Activated CD8-positive, alpha-beta T cell treated with anti-CD3 and anti-CD28 coated beads, Interleukin-2, amount 10 ng/mL, durations not matched to agents 7 days and 5 days (primary cell): ENCODE results near the gene SLC6A13. TPM values are rescaled to one million over a fixed set of nuclear protein-coding genes. Genes with fewer than 3 reads are reported as not detected.

Experiments
- ATAC-seq: fragments of 150-1000 bp; cut with Tn5 transposase; one replicate; pipeline ENCODE4 v1.10.0; 2021; ENCODE audit warnings: moderate library complexity
- CTCF ChIA-PET: fragments of 350-600 bp; sonication (Branson Sonifier 250); formaldehyde crosslinking; loops from one replicate; lab custom pipeline; 2021; ENCODE audit warnings: antibody characterized with exemption; lab: Charles Lee
- POLR2A ChIA-PET: fragments of 350-600 bp; sonication (Branson Sonifier 250); formaldehyde crosslinking; loops from one replicate; lab custom pipeline; 2021; ENCODE audit warnings: antibody characterized with exemption; lab: Charles Lee
- DNase-seq: peaks from one replicate; pipeline ENCODE4 v3.0.0-alpha.2; 2020
- H3K27ac Mint-ChIP-seq: one replicate; pipeline ENCODE4 v1.8.0; 2021; ENCODE audit warnings: mild to moderate bottlenecking, mixed read lengths
- H3K27me3 Mint-ChIP-seq: one replicate; pipeline ENCODE4 v1.8.0; 2021; ENCODE audit warnings: low read depth, mixed read lengths
- H3K36me3 Mint-ChIP-seq: one replicate; pipeline ENCODE4 v1.8.0; 2021; ENCODE audit warnings: low read depth, mixed read lengths
- H3K4me1 Mint-ChIP-seq: one replicate; pipeline ENCODE4 v1.8.0; 2021; ENCODE audit warnings: low read depth, mixed read lengths
- H3K4me3 Mint-ChIP-seq: one replicate; pipeline ENCODE4 v1.8.0; 2021; ENCODE audit warnings: mild to moderate bottlenecking, mixed read lengths
- H3K9me3 Mint-ChIP-seq: one replicate; pipeline ENCODE4 v1.8.0; 2022; ENCODE audit warnings: mixed read lengths; ENCODE audit not compliant: insufficient read depth
- total RNA-seq, 2 experiments: library from RNA; stranded (reverse); gene quantifications; one replicate each; pipeline ENCODE4 v1.2.3, GENCODE V29; 2021

SLC6A13 gene
- total RNA-seq, 2 experiments from 2014 or later: 0.26 TPM; not detected in 1

DNA sequence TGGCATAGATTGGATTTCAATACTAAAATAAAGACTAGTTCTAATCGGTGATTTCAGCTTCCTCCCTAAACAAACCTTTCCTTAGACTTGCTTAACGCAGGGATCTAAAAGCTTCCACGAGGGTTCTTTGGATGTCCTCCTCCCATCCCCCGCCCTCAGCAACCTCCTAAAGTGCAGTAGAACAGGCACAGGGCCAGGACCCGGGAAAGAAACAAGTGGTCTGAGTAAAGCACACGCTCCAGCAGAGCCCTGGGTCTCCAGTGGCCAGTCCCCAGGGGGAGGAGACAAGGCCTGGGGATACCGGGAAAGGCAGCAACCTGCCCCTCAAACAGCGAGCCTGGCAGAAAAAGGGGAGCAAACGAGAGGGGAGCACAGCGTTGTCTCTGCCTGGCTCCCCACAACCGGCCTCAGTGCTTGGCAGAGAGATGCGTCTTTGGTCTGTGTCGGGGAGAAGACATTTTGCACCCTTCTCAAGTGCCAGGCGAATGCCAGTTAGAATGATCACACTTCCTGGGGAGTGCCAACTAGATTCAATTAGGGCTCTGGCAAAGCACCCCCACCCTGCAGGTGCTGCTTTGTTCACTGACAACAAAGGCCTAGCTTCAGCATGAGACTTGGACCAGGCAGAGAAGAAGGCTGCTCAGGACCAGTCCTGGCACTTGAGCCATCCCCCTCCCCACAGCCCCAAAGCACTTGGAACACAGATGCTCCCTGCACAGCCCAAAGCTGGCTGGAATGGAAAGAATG is 31.5 kb downstream of the SLC6A13 start:
- Mint-ChIP-seq H3K27ac (no peak overlapping the region), H3K9me3 (peaks cover 7% of the 10 kb centered on the region), H3K36me3 (no peaks in the 10 kb centered on the region), H3K27me3 (no peaks in the 10 kb centered on the region), H3K4me3 (no peak overlapping the region), H3K4me1 (no peaks in the 10 kb centered on the region)
- ChIA-PET POLR2A (no interaction called here), CTCF (no interaction called here)
- ATAC-seq: no peak
- DNase-seq: no peak

DNA sequence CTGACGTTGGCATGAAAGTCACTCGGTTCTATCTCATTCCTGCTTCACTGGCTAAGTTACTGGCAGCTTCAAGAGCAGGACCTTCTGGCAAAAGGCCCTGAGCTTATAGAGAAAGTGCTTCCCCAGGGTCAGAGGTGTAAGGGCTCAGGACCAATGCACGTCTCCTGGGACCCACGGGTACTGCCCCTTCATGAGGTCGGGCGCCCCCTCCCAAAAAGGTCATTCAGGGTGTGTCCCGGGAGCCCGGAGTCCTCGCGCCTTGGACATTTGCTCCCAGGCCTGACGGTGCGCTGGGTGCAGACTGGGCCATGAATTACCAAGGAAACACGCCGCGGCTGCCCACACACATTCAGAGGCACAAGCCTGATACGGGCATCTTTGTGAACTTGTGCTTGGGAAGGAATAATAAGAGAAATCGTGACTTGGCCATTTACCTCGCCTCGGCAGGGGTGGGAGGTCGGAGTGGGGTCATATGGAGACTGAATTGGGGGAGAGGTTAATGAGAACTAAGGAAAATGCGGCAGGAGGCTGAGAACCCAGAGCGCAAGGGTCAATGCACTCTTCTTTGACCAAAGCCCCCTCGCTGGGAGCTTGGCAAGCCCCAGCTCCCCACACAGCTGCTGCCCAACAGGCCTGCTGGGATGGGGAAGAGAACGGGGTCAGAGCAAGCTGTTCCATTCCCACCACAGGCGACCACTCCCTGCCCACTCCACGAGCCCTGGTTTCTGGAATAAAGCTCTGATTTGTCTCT is 33.0 kb downstream of the SLC6A13 start:
- ChIA-PET CTCF (interaction anchor here (1.5 kb wide), 1 partner anchor 9 kb away, joined by 4 read pairs; no protein-coding TSS in a partner anchor), POLR2A (no interaction called here)
- Mint-ChIP-seq H3K9me3 (no peaks in the 10 kb centered on the region), H3K4me1 (no peaks in the 10 kb centered on the region), H3K36me3 (no peaks in the 10 kb centered on the region), H3K4me3 (no peak overlapping the region), H3K27ac (no peak overlapping the region), H3K27me3 (no peaks in the 10 kb centered on the region)
- ATAC-seq (no peak), DNase-seq (no peak)

DNA sequence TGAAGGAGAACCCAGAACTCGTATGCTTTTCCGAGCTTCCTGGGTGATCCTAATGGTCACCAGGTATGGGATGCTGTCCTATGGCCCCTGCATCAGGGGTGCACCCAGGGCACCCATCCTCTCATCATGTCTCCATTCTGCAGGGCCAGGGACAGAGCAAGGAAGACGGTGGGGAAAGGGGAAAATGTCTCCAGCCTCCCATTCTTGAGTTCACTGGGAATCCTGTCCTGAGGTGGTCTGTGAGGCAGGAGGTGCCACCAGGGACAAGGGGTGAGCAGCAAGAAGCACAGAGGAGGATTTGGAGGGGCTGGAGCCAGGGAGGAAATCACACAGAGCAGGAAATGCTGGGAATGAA is 33.8 kb downstream of the SLC6A13 start:
- Mint-ChIP-seq H3K4me1 (no peaks in the 10 kb centered on the region), H3K27me3 (no peaks in the 10 kb centered on the region), H3K27ac (no peak overlapping the region), H3K4me3 (no peak overlapping the region), H3K36me3 (no peaks in the 10 kb centered on the region), H3K9me3 (no peaks in the 10 kb centered on the region)
- ChIA-PET POLR2A (no interaction called here), CTCF (interaction anchor here (1.5 kb wide), 1 partner anchor 9 kb away, joined by 4 read pairs; no protein-coding TSS in a partner anchor)
- DNase-seq: no peak
- ATAC-seq: no peak

DNA sequence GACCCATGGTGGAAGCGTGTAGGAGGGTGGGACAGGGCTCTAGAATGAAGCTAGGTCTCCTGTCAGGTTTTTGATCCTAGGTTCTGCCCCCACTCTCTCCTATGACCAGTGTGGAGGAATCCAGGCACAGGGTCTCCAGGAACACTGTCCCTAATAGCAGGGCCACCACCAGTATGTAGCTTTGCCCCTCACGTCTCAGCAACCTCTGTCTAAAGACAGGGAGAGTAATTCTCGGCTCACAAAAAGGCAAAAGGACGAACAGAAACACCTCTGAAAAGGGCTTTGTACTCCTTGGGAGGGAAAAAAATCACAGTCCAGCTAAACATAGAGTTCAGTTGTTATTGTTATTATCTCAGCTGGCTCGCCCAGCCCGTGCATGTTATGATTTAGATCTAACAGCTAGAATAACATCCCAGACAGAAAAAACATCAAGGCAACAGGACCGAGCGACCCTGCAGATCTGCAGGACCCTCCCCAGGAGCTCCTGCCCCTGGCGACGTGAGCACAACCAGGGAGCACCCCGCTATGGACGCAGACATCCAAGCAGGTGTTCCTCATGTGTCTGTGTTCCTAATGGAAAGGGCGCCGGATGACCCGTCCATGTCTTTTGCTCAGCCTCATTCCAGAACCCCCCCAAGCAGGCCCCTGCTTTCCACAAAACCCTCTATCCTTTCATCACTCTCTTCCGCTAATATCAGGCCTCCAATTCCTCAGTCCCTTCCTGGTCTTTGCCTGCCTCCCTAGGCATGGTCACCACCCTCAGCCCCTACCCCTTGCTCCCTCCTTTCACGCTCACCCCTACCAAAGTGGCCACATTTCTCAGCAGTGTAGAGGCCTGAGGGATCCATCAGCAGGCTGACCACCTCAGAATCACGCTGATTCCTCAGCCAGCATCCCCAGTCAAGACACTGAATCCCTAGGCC is 34.5 kb downstream of the SLC6A13 start:
- no peak overlapping the region for H3K27ac Mint-ChIP-seq
- no peaks in the 10 kb centered on the region for H3K27me3 Mint-ChIP-seq
- DNase-seq (no peak), ATAC-seq (no peak)
- POLR2A ChIA-PET: interaction anchor here (0.5 kb wide), 1 partner anchor 18 kb away, joined by 4 read pairs; no protein-coding TSS in a partner anchor
- CTCF ChIA-PET: no interaction called here
- H3K4me1 Mint-ChIP-seq: no peaks in the 10 kb centered on the region
- H3K4me3 Mint-ChIP-seq: no peak overlapping the region
- H3K9me3 Mint-ChIP-seq: no peaks in the 10 kb centered on the region
- no peaks in the 10 kb centered on the region for H3K36me3 Mint-ChIP-seq

DNA sequence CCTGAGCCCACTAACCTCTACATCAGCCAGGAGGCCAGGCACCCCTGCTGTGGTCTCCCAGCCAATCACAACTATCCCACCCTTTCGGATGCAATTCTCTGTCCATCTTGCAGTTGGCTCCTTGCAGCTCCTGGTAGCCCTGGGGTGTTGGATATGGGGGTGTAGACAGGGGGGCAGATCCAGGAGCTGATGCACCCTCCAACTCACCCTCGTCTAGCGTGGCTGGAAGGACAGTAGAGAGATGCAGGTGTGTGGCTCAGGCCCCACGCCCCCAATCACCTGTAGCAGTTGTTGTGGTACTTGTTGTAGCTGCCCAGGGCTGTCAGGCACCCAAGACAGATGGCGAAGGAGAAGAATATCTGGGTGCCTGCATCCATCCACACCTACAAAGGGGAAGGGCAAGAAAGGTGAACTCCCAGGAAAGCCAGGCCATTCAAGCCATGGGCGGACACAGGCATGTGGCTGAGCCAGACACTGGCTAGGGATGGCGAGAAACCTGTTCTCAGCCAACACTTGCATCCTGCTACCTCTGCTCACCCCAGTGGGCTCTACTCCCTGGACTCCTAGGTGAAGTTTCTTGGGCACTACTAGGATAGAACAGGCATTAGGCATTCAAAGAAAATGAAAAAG is 35.2 kb downstream of the SLC6A13 start:
- no peaks in the 10 kb centered on the region for H3K9me3 Mint-ChIP-seq
- DNase-seq: no peak
- ChIA-PET POLR2A (no interaction called here), CTCF (no interaction called here)
- H3K4me1 Mint-ChIP-seq: no peaks in the 10 kb centered on the region
- no peak overlapping the region for H3K4me3 Mint-ChIP-seq
- no peak for ATAC-seq
- no peaks in the 10 kb centered on the region for H3K27me3 Mint-ChIP-seq
- no peak overlapping the region for H3K27ac Mint-ChIP-seq
- no peaks in the 10 kb centered on the region for H3K36me3 Mint-ChIP-seq

DNA sequence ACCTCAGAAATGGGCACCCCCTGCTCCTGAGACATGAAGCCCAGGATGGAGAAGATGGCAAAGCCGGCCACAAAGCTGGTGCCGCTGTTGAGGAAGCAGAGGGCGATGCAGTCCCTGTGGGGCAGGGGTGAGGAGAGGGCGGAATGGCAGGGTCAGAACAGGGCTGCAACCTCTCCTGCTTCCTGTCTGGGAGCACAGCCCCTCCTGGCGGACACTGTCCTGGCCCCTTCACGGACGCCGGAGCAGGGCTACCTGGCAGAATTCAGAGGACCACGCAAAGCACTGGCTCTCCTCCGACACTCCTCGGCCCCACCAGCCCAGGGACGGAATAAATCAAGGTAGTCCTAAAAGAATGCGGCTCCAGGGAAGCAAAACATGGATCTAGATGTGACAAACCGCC is 36.2 kb downstream of the SLC6A13 start:
- Mint-ChIP-seq H3K27me3 (no peaks in the 10 kb centered on the region), H3K36me3 (no peaks in the 10 kb centered on the region), H3K27ac (no peak overlapping the region), H3K9me3 (no peaks in the 10 kb centered on the region), H3K4me1 (no peaks in the 10 kb centered on the region), H3K4me3 (no peak overlapping the region)
- POLR2A ChIA-PET: no interaction called here
- CTCF ChIA-PET: no interaction called here
- DNase-seq (no peak), ATAC-seq (no peak)

DNA sequence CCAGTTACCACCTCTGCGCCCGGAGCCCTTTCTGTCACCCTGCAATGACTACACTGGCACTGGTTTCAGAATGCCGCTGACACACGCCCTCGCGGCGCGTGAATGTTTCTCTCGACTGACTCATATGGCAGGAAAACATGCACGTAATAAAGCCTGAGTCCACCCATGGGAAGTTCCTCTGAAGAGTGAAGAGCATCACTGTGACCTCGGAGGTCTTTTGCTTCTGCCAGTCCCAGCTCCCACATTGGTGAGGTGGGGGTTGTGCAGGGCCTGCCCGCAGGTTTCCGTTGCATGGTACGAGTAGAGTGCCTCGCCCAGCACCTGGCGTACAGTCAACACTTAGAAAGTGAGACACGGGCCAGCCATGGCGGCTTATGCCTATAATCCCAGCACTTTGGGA is 37.6 kb downstream of the SLC6A13 start:
- no peak overlapping the region for H3K27ac Mint-ChIP-seq
- H3K36me3 Mint-ChIP-seq: no peaks in the 10 kb centered on the region
- ATAC-seq (no peak), DNase-seq (no peak)
- H3K4me1 Mint-ChIP-seq: no peaks in the 10 kb centered on the region
- no peaks in the 10 kb centered on the region for H3K9me3 Mint-ChIP-seq
- no peak overlapping the region for H3K4me3 Mint-ChIP-seq
- ChIA-PET POLR2A (no interaction called here), CTCF (no interaction called here)
- H3K27me3 Mint-ChIP-seq: no peaks in the 10 kb centered on the region

DNA sequence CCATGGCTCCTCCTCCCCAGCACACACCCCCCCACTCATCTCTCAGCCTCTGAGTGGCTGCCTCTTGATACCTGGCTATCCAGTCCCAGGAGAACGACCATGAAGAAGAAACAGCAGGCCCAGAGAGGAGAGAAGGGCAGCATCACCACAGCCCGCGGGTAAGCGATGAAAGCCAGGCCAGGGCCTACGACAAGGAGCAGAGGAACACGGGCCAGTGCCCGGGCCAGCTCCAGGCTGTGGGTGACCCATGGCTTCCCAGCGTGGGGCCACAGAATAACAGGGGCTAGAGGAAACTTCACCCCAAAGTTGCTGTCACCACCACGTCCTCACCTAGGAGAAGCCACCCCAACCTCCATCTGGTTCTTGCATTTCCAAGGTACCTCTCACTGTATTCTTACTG is 38.3 kb downstream of the SLC6A13 start:
- POLR2A ChIA-PET: no interaction called here
- Mint-ChIP-seq H3K36me3 (no peaks in the 10 kb centered on the region), H3K27ac (no peak overlapping the region), H3K4me3 (no peak overlapping the region), H3K4me1 (peaks cover 5% of the 10 kb centered on the region), H3K27me3 (no peaks in the 10 kb centered on the region), H3K9me3 (no peaks in the 10 kb centered on the region)
- no peak for DNase-seq
- CTCF ChIA-PET: no interaction called here
- no peak for ATAC-seq

DNA sequence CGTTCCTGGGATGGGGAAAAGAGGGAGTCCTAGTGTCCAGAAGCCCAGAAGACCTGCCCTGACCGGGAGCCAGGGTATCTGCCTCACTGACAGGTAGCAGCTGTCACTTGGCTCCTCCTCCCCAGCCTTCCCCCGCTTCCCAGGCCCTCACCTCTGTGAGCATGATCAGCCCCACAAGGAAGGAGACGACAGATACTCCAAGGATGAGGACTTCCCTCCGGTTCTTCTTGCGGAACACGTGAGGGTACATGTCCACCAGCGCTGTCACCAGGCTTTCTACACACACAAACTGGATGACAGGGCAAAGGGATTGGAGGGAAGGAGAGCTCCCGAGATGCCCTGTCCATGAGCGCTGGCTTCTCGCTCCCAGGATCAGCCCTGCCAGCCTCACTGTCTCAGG is 38.8 kb downstream of the SLC6A13 start:
- ATAC-seq (no peak), DNase-seq (no peak)
- POLR2A ChIA-PET: no interaction called here
- Mint-ChIP-seq H3K9me3 (no peaks in the 10 kb centered on the region), H3K27me3 (no peaks in the 10 kb centered on the region), H3K4me3 (no peak overlapping the region), H3K36me3 (no peaks in the 10 kb centered on the region), H3K4me1 (peaks cover 5% of the 10 kb centered on the region), H3K27ac (no peak overlapping the region)
- CTCF ChIA-PET: no interaction called here

DNA sequence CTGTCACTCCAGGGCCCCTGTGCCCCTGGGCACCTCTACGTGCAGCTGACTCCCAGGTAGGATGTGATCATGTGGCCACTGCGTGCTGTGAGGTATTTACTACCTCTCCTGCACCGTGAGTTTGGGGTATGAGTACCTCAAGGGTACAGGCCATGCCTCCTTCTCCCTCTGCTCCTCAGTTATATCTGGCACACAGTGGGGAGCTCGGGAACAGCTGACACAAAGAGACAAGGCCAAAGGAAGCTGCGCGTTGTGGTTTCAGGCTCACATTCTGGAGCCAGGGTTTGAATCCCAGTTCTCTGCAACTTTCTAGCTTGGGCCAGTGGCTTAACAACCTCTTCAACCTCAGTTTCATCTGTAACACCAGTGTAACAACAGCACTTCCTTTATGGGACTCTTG is 40.9 kb downstream of the SLC6A13 start:
- Mint-ChIP-seq H3K4me1 (peaks cover 5% of the 10 kb centered on the region), H3K4me3 (no peak overlapping the region), H3K27ac (no peak overlapping the region), H3K27me3 (peaks cover 3% of the 10 kb centered on the region), H3K9me3 (no peaks in the 10 kb centered on the region), H3K36me3 (no peaks in the 10 kb centered on the region)
- ChIA-PET POLR2A (no interaction called here), CTCF (interaction anchor here (0.7 kb wide), 1 partner anchor 9 kb away, joined by 3 read pairs; no protein-coding TSS in a partner anchor)
- ATAC-seq (no peak), DNase-seq (no peak)

DNA sequence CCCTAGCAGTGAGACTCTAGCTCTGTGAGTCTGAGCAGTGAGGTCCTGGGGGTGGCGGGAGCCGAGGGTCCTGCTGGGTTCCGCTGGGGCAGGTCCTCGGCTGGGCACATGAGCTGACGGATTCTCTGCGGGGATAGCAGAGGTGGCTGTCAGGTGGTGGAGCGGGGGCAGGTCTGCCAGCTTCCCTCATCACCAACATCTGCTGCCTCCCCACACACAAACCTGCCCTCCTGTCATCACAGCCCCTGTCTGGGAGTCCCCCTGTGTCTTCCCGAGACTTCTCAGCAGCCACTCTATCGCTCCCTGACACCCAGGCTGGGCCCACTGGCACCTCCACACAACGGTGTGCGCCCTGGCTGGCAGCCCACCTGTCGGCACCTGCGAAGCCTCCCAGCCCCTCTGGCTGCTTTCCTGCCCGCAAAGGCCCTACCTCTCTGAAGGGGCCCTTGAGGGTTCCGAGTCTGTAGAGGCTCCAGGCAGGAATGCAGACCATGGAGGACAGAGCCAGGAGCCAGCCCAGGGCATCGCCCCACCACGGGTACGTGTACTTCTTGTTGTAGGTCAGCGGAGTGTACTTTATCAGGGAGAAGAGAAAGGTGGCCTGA is 41.6 kb downstream of the SLC6A13 start:
- no peak overlapping the region for H3K27ac Mint-ChIP-seq
- no peaks in the 10 kb centered on the region for H3K36me3 Mint-ChIP-seq
- H3K4me3 Mint-ChIP-seq: no peak overlapping the region
- no peak for ATAC-seq
- no peaks in the 10 kb centered on the region for H3K9me3 Mint-ChIP-seq
- H3K4me1 Mint-ChIP-seq: peaks cover 5% of the 10 kb centered on the region
- peaks cover 3% of the 10 kb centered on the region for H3K27me3 Mint-ChIP-seq
- POLR2A ChIA-PET: no interaction called here
- no peak for DNase-seq
- CTCF ChIA-PET: interaction anchor here (1.0 to 1.7 kb wide), 2 partner anchors 20 to 42 kb away, joined by 3 to 10 read pairs; no protein-coding TSS in a partner anchor
